A549 (cell line): ENCODE measurements around the gene WDSUB1. TPM values are rescaled to one million over a fixed set of nuclear protein-coding genes. Genes with fewer than 3 reads are reported as not detected.

Experiments
- ATAC-seq, 2 experiments: fragments of 200-7000 bp in 1 of 2; fragments of >200 bp in 1 of 2; cut with Nextera tagmentation in 1 of 2; cut with Tn5 transposase in 1 of 2; 3 replicates each; pipeline versions ENCODE4 v1.8.0 to v1.9.1; 2018 to 2020; ENCODE audit warnings: mild to moderate bottlenecking in 1 of 2, moderate library complexity in 1 of 2
- CTCF ChIA-PET: fragments of 300-600 bp; sonication (Branson Sonifier 250); formaldehyde crosslinking; extraction: SDS; loops from one replicate; lab custom pipeline; 2021; ENCODE audit warnings: antibody characterized with exemption, inconsistent platforms; lab: Yijun Ruan, JAX
- POLR2A ChIA-PET: fragments of 350-600 bp; formaldehyde crosslinking; extraction: SDS; loops from one replicate; lab custom pipeline; 2021; ENCODE audit warnings: antibody characterized with exemption, inconsistent platforms; lab: Yijun Ruan, JAX
- DNase-seq, 2 experiments: peaks; one replicate each; pipeline versions ENCODE4 v3.0.0 to v3.0.0-alpha.2; 2011 to 2016; ENCODE audit warnings: low read depth in 1 of 2, low spot score in 1 of 2
- FAIRE-seq: peaks from 2 replicates; lab custom pipeline; 2011; peaks lifted over from hg19 to GRCh38; lab: Jason Lieb, UNC
- H3K27ac ChIP-seq, 2 experiments: fragments of >200 bp; sonication (Bioruptor Twin); formaldehyde crosslinking; 3 replicates each; pipeline ENCODE4 v1.5.1; 2016 to 2017
- H3K4me1 ChIP-seq: fragments of >200 bp; sonication (Bioruptor Twin); formaldehyde crosslinking; 3 replicates; pipeline ENCODE4 v1.6.1; 2016
- H3K4me2 ChIP-seq: fragments of >200 bp; sonication (Bioruptor Twin); formaldehyde crosslinking; 3 replicates; pipeline ENCODE4 v1.6.1; 2016
- H3K4me3 ChIP-seq: fragments of >200 bp; sonication (Bioruptor Twin); formaldehyde crosslinking; 3 replicates; pipeline ENCODE4 v1.5.1; 2016
- H3K9me3 ChIP-seq: fragments of >200 bp; sonication (Bioruptor Twin); formaldehyde crosslinking; 3 replicates; pipeline ENCODE4 v1.6.1; 2016
- CEBPB ChIP-seq, 2 experiments: fragments of >200 bp in 1 of 2; sonication (Bioruptor Twin) in 1 of 2; formaldehyde crosslinking in 1 of 2; IDR thresholded peaks; 2 replicates each; pipeline ENCODE4 v1.6.1; 2012 to 2016
- CHD4 ChIP-seq: fragments of 200-600 bp; sonication (generic); IDR thresholded peaks from 2 replicates; pipeline ENCODE4 v1.6.1; 2016; ENCODE audit warnings: antibody characterized with exemption, mild to moderate bottlenecking, borderline replicate concordance
- ELK1 ChIP-seq: fragments of 150-350 bp; IDR thresholded peaks from 2 replicates; pipeline ENCODE4 v1.6.1; 2014; ENCODE audit warnings: low read depth, mild to moderate bottlenecking, low read length
- FOSL2 ChIP-seq, 2 experiments: fragments of 450-650 bp in 1 of 2; fragments of >200 bp in 1 of 2; sonication (Bioruptor Twin) in 1 of 2; formaldehyde crosslinking; IDR thresholded peaks; 2 replicates each; pipeline versions ENCODE4 v1.5.0 to v1.6.1; 2016 to 2020; ENCODE audit warnings: mild to moderate bottlenecking in 1 of 2, moderate library complexity in 1 of 2
- FOXS1 ChIP-seq: fragments of 250-450 bp; sonication (Bioruptor Pico); IDR thresholded peaks from 2 replicates; pipeline ENCODE4 v1.5.0; 2020; ENCODE audit warnings: mild to moderate bottlenecking, moderate library complexity
- GATA3 ChIP-seq: IDR thresholded peaks from 2 replicates; pipeline ENCODE4 v1.6.1; 2012; ENCODE audit warnings: borderline replicate concordance
- HES2 ChIP-seq: fragments of >200 bp; sonication (Bioruptor Twin); formaldehyde crosslinking; IDR thresholded peaks from 2 replicates; pipeline ENCODE4 v1.6.1; 2016
- HOXB5 ChIP-seq: fragments of 250-450 bp; sonication (Bioruptor Pico); IDR thresholded peaks from 2 replicates; pipeline ENCODE4 v1.5.0; 2020; ENCODE audit warnings: mild to moderate bottlenecking, moderate library complexity
- JUNB ChIP-seq: fragments of >200 bp; sonication (Bioruptor Twin); formaldehyde crosslinking; IDR thresholded peaks from 2 replicates; pipeline ENCODE4 v1.6.1; 2016
- MAZ ChIP-seq: fragments of 150-350 bp; IDR thresholded peaks from 2 replicates; pipeline ENCODE4 v1.6.1; 2014; ENCODE audit warnings: antibody characterized with exemption, low read depth, low read length, borderline replicate concordance
- NPAS2 ChIP-seq: fragments of 250-450 bp; sonication (Bioruptor Pico); IDR thresholded peaks from 2 replicates; pipeline ENCODE4 v1.8.0; 2022; ENCODE audit warnings: mild to moderate bottlenecking, moderate library complexity, borderline replicate concordance
- RFX5 ChIP-seq: fragments of 450-650 bp; IDR thresholded peaks from 2 replicates; pipeline ENCODE4 v1.7.1; 2014; ENCODE audit warnings: antibody characterized with exemption, mild to moderate bottlenecking, moderate library complexity
- SREBF2 ChIP-seq: fragments of 450-650 bp; IDR thresholded peaks from 2 replicates; pipeline ENCODE4 v1.6.1; 2014; ENCODE audit warnings: mild to moderate bottlenecking, moderate library complexity
- USF2 ChIP-seq: fragments of 450-650 bp; IDR thresholded peaks from 2 replicates; pipeline ENCODE4 v1.6.1; 2014; ENCODE audit warnings: antibody characterized with exemption
- WGBS: methylation state at CpG from one replicate; pipeline ENCODE4 v1.1.6; 2017; ENCODE audit errors: missing lambda C conversion rate; 5-methylcytosine and 5-hydroxymethylcytosine counted together
- polyA plus RNA-seq, 4 experiments: library from polyadenylated mRNA; depleted of rRNA in 3 of 4; stranded (reverse); fragments of >200 nt; fragmentation: RNase III in 1 of 4; extraction: RNeasy Plus Mini Kit Qiagen cat#74134 plus additional on column Dnase treatment in 1 of 4; gene quantifications; 2 replicates in 3 of 4; 3 replicates in 1 of 4; pipeline ENCODE4 v1.2.3, GENCODE V29; 2011 to 2017
- TF ChIP-seq, protein P1 (sequence below): fragments of >200 bp; sonication (Bioruptor Twin); formaldehyde crosslinking; IDR thresholded peaks from 3 replicates; pipeline ENCODE4 v1.6.1; 2016
- TF ChIP-seq, protein P2 (sequence below): fragments of 200-600 bp; sonication (generic); IDR thresholded peaks from 2 replicates; pipeline ENCODE4 v1.6.1; 2016; ENCODE audit warnings: antibody characterized with exemption, mild to moderate bottlenecking, moderate library complexity

WDSUB1 gene
- polyA plus RNA-seq, 2 of the 4 experiments (the other 2 are of a cell fraction) = 9.1 to 11.7 TPM

DNA sequence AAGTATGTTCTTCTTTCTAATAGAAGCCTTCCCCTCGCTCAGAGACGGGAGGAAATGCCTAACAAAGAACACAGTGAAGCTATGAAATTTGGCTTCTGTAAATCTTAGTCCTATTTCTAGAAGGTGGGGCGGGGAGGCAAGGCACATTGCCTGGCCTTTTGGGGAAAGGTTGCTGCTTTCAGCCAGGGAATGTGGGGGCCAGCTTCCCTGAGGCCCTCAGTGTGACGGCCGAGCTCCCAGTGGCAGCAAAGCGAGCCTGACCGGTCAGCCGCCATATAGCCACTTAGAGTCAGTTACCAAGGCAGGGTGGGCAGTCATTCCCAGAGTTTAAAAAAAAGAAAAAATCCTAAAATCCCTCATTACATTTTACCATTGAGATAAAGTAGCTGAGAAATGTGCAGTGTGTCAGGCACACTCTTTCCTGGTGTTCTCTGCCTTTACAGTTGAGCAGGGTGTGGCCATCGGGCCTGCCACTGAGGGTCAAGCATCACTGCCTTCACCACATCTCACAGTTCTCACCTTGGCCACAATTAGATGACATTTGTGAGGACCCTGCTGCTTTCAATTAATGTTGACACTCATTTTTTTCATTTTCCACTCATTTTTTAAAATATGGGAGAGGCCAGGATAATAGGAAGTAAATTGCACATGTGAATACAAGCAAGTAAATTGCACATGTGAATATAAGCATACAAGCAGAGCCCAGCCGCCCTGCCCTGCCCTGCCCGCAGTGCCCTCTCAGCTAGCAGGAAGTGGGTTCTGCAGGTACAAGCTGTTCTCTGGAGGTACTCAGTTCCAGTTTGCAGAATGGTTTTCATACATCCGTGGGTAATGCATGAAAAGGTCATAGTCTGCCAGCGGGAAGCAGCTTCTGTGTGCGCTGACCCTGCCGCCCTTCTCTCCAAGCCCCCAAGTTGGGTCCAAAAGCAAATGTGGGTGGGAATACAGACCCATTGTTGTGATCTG is 76.9 kb downstream of the WDSUB1 start:
- 90% methylated on average over 15 of the region's 15 CpGs for WGBS
- POLR2A ChIA-PET = no interaction called here
- Histone ChIP-seq H3K4me1 (0 out of 3 replicates have a peak, but pooled peaks cover 4% of the 10 kb centered on the region), H3K27ac (no peak overlapping the region), H3K4me3 (no peak overlapping the region), H3K4me2 (no peak overlapping the region), H3K9me3 (no peaks in the 10 kb centered on the region)
- DNase-seq (no peak), ATAC-seq (no peak), FAIRE-seq (no peak)
- CTCF ChIA-PET = interaction anchor here (0.6 to 1.1 kb wide), 3 partner anchors 12 to 82 kb away, joined by 3 to 4 read pairs (median 3); no protein-coding TSS in a partner anchor
- no peak for TF ChIP-seq SREBF2

DNA sequence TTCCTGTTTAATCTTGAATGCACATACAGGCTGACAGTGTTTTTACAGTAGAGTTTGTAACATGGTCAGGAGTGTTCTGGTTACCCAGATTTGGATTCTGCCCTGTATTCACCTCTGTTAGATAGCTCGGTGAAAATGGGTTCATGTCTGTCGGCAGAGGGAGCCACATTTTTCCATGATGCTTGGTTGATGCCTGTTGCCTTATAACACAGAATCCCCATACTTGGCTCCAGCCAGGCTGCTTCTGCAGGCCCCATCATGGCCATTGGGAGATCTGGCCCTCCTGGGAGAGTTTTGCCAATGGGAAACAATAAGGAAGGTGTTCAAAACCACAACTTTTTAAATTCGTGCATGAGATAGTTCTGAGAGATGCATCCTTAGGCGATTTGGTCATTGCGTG is 78.1 kb downstream of the WDSUB1 start:
- H3K9me3 ChIP-seq = no peaks in the 10 kb centered on the region
- ATAC-seq = no peak
- no peak overlapping the region for H3K27ac ChIP-seq
- WGBS = 74% methylated on average over 5 of the region's 5 CpGs
- no peak overlapping the region for H3K4me3 ChIP-seq
- TF ChIP-seq JUNB = no peak
- TF ChIP-seq CHD4 = no peak
- TF ChIP-seq, all 56 proteins: peak for 0
- Histone ChIP-seq H3K4me2 (no peak overlapping the region), H3K4me1 (0 out of 3 replicates have a peak, but pooled peaks cover 4% of the 10 kb centered on the region)
- CTCF ChIA-PET = no interaction called here
- FAIRE-seq = no peak
- no peak for DNase-seq
- POLR2A ChIA-PET = no interaction called here

DNA sequence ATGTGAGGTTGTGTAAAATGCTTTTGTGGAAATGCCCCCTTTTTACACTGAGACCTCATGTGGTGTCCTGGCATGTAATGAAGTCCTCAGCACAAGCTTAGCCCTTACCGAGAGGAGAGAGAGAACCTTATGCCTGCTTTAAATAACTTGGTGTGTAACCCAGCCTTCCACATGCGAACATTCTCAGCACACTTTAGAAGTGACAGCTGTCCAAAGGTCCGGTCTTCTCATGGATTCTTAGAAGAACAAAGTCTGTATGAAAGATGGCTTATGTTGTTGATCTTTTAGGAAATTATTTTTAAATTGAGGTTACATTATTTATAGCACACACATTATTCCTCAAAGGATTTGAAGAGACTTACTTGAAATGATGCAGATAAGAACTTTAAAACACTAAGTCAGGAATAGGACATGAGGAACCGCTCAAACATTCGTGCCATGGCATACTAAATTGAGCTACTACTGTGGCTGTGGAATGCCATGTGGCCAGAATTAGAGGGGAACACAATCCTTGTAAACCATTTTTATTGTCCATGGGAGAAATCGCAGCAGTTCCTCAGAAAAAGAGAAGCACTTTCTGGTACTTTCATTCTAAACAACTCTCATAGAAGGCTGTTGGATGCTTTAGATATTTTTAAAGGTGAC is 79.6 kb downstream of the WDSUB1 start:
- no peak for FAIRE-seq
- Histone ChIP-seq H3K4me1 (0 out of 3 replicates have a peak, but pooled peaks cover 4% of the 10 kb centered on the region), H3K9me3 (no peaks in the 10 kb centered on the region), H3K27ac (no peak overlapping the region), H3K4me3 (no peak overlapping the region), H3K4me2 (no peak overlapping the region)
- ATAC-seq = no peak
- WGBS = 95% methylated on average over 6 of the region's 6 CpGs
- no peak for DNase-seq
- ChIA-PET CTCF (interaction anchor here (1.3 kb wide), 1 partner anchor 18 kb away, joined by 3 read pairs; no protein-coding TSS in a partner anchor), POLR2A (no interaction called here)
- TF ChIP-seq, protein P1, sequence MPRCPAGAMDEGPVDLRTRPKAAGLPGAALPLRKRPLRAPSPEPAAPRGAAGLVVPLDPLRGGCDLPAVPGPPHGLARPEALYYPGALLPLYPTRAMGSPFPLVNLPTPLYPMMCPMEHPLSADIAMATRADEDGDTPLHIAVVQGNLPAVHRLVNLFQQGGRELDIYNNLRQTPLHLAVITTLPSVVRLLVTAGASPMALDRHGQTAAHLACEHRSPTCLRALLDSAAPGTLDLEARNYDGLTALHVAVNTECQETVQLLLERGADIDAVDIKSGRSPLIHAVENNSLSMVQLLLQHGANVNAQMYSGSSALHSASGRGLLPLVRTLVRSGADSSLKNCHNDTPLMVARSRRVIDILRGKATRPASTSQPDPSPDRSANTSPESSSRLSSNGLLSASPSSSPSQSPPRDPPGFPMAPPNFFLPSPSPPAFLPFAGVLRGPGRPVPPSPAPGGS = no peak
- no peak for TF ChIP-seq RFX5
- TF ChIP-seq USF2 = no peak
- no peak for TF ChIP-seq HES2
- no peak for TF ChIP-seq MAZ
- no peak for TF ChIP-seq FOXS1 (CRISPR knock-in tag)
- TF ChIP-seq, protein P2, sequence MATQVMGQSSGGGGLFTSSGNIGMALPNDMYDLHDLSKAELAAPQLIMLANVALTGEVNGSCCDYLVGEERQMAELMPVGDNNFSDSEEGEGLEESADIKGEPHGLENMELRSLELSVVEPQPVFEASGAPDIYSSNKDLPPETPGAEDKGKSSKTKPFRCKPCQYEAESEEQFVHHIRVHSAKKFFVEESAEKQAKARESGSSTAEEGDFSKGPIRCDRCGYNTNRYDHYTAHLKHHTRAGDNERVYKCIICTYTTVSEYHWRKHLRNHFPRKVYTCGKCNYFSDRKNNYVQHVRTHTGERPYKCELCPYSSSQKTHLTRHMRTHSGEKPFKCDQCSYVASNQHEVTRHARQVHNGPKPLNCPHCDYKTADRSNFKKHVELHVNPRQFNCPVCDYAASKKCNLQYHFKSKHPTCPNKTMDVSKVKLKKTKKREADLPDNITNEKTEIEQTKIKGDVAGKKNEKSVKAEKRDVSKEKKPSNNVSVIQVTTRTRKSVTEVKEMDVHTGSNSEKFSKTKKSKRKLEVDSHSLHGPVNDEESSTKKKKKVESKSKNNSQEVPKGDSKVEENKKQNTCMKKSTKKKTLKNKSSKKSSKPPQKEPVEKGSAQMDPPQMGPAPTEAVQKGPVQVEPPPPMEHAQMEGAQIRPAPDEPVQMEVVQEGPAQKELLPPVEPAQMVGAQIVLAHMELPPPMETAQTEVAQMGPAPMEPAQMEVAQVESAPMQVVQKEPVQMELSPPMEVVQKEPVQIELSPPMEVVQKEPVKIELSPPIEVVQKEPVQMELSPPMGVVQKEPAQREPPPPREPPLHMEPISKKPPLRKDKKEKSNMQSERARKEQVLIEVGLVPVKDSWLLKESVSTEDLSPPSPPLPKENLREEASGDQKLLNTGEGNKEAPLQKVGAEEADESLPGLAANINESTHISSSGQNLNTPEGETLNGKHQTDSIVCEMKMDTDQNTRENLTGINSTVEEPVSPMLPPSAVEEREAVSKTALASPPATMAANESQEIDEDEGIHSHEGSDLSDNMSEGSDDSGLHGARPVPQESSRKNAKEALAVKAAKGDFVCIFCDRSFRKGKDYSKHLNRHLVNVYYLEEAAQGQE = no peak
- no peak for TF ChIP-seq HOXB5 (CRISPR knock-in tag)
- no peak for TF ChIP-seq CEBPB (IDR thresholded peaks at IDR 0.05)
- TF ChIP-seq ELK1 = no peak
- no peak for TF ChIP-seq NPAS2 (CRISPR knock-in tag)
- TF ChIP-seq GATA3 = no peak
- TF ChIP-seq CHD4 = no peak
- no peak for TF ChIP-seq SREBF2
- TF ChIP-seq FOSL2 (IDR thresholded peaks at IDR 0.05) = no peak
- TF ChIP-seq FOSL2 (CRISPR knock-in tag; IDR thresholded peaks at IDR 0.05) = no peak
